IMR-90 (cell line): ENCODE measurements around the gene ARHGAP15. TPM values are rescaled to one million over a fixed set of nuclear protein-coding genes. Genes with fewer than 3 reads are reported as not detected.

Experiments
- ATAC-seq: fragments of 200-7000 bp; cut with Tn5 transposase; 2 replicates; pipeline ENCODE4 v1.9.1; 2020; ENCODE audit warnings: low read depth, mild to moderate bottlenecking, moderate library complexity
- BruUV-seq: library from RNA; stranded (reverse); fragments of 400-500 nt; replicated peaks from 2 replicates; lab custom pipeline; 2021; lab: Mats Ljungman, UMichigan
- CTCF ChIA-PET: fragments of 300-600 bp; formaldehyde crosslinking; extraction: SDS; loops from one replicate; lab custom pipeline; 2021; ENCODE audit warnings: antibody characterized with exemption; lab: Yijun Ruan, JAX
- POLR2A ChIA-PET: fragments of 300-600 bp; sonication (Branson Sonifier 250); formaldehyde crosslinking; loops from one replicate; lab custom pipeline; 2022; ENCODE audit warnings: antibody characterized with exemption; ENCODE audit not compliant: unreplicated experiment; lab: Charles Lee
- DNase-seq: peaks from one replicate; pipeline ENCODE4 v3.0.0; 2013
- H2AFZ ChIP-seq: replicated peaks from 2 replicates; pipeline ENCODE3; 2013; ENCODE audit warnings: low read length, mild to moderate bottlenecking; ENCODE audit not compliant: poor library complexity
- H2AK5ac ChIP-seq: 2 replicates; pipeline ENCODE4 v1.6.1; 2013; ENCODE audit warnings: low read depth, low read length, inconsistent platforms
- H2AK9ac ChIP-seq: replicated peaks from 2 replicates; pipeline ENCODE3; 2013; ENCODE audit warnings: mild to moderate bottlenecking, low read depth, low read length, moderate library complexity; ENCODE audit not compliant: poor library complexity
- H2BK120ac ChIP-seq: 2 replicates; pipeline ENCODE4 v1.6.1; 2013; ENCODE audit warnings: low read depth, low read length, inconsistent platforms
- H2BK15ac ChIP-seq: 3 replicates; pipeline ENCODE4 v1.6.1; 2013; ENCODE audit warnings: low read depth, low read length, inconsistent platforms
- H2BK20ac ChIP-seq: 2 replicates; pipeline ENCODE4 v1.6.1; 2013; ENCODE audit warnings: low read depth, mild to moderate bottlenecking, inconsistent platforms, low read length, moderate library complexity
- H2BK5ac ChIP-seq: 2 replicates; pipeline ENCODE4 v1.6.1; 2013; ENCODE audit warnings: mild to moderate bottlenecking, low read depth, low read length, inconsistent platforms; ENCODE audit not compliant: poor library complexity, severe bottlenecking
- H3K14ac ChIP-seq: replicated peaks from 2 replicates; pipeline ENCODE4 v1.6.1; 2013; ENCODE audit warnings: low read depth, low read length, inconsistent platforms
- H3K18ac ChIP-seq: 2 replicates; pipeline ENCODE4 v1.6.1; 2013; ENCODE audit warnings: low read depth, low read length, control low read depth
- H3K23ac ChIP-seq: 2 replicates; pipeline ENCODE4 v1.6.1; 2013; ENCODE audit warnings: low read depth, low read length, inconsistent platforms
- H3K27ac ChIP-seq: 2 replicates; pipeline ENCODE4 v1.5.1; 2013; ENCODE audit warnings: mild to moderate bottlenecking, control low read depth, low read length; ENCODE audit not compliant: insufficient read depth
- H3K27me3 ChIP-seq: 2 replicates; pipeline ENCODE4 v1.6.1; 2013; ENCODE audit warnings: low read length; ENCODE audit not compliant: control insufficient read depth, insufficient read depth
- H3K36me3 ChIP-seq: 2 replicates; pipeline ENCODE4 v1.6.1; 2013; ENCODE audit warnings: low read length, mixed read lengths; ENCODE audit not compliant: control insufficient read depth, insufficient read depth
- H3K4ac ChIP-seq: 2 replicates; pipeline ENCODE4 v1.6.1; 2013; ENCODE audit warnings: low read depth, low read length, inconsistent platforms
- H3K4me1 ChIP-seq: 2 replicates; pipeline ENCODE4 v1.6.1; 2013; ENCODE audit warnings: low read length, mixed read lengths; ENCODE audit not compliant: control insufficient read depth, insufficient read depth
- H3K4me2 ChIP-seq: 2 replicates; pipeline ENCODE4 v1.6.1; 2013; ENCODE audit warnings: low read depth, mild to moderate bottlenecking, control low read depth, low read length, moderate library complexity
- H3K4me3 ChIP-seq: 2 replicates; pipeline ENCODE4 v1.5.1; 2013; ENCODE audit warnings: low read depth, mild to moderate bottlenecking, control low read depth, low read length, moderate library complexity; ENCODE audit not compliant: insufficient read depth
- H3K56ac ChIP-seq: 2 replicates; pipeline ENCODE4 v1.6.1; 2013; ENCODE audit warnings: low read length, inconsistent platforms; ENCODE audit not compliant: insufficient read depth; ENCODE audit errors: extremely low read depth
- H3K79me1 ChIP-seq, 2 experiments: 2 replicates each; pipeline ENCODE4 v1.6.1; 2013; ENCODE audit warnings: low read length in 2 of 2, inconsistent platforms in 1 of 2, low read depth in 1 of 2
- H3K9ac ChIP-seq: 2 replicates; pipeline ENCODE4 v1.6.1; 2013; ENCODE audit warnings: low read depth, low read length, control low read depth
- H3K9me1 ChIP-seq: 2 replicates; pipeline ENCODE4 v1.6.1; 2013; ENCODE audit warnings: low read length, inconsistent platforms; ENCODE audit not compliant: insufficient read depth
- H3K9me3 ChIP-seq: 2 replicates; pipeline ENCODE4 v1.6.1; 2013; ENCODE audit warnings: low read length; ENCODE audit not compliant: control insufficient read depth, insufficient read depth
- H4K20me1 ChIP-seq: 2 replicates; pipeline ENCODE4 v1.6.1; 2013; ENCODE audit warnings: low read length, inconsistent platforms; ENCODE audit not compliant: insufficient read depth
- H4K5ac ChIP-seq: 2 replicates; pipeline ENCODE4 v1.6.1; 2013; ENCODE audit warnings: mild to moderate bottlenecking, low read depth, low read length, control low read depth
- H4K8ac ChIP-seq, 2 experiments: 2 replicates each; pipeline ENCODE4 v1.6.1; 2013; ENCODE audit warnings: low read depth in 2 of 2, low read length in 2 of 2, control low read depth in 1 of 2, inconsistent platforms in 1 of 2
- H4K91ac ChIP-seq: 2 replicates; pipeline ENCODE4 v1.6.1; 2013; ENCODE audit warnings: low read depth, low read length, inconsistent platforms; ENCODE audit not compliant: insufficient read depth
- BHLHE40 ChIP-seq: fragments of 150-350 bp; IDR thresholded peaks from 2 replicates; pipeline ENCODE4 v1.6.1; 2016; ENCODE audit warnings: mild to moderate bottlenecking, low read depth, low read length
- CEBPB ChIP-seq: IDR thresholded peaks from 2 replicates; pipeline ENCODE4 v1.6.1; 2012; ENCODE audit warnings: low read depth, low read length, improper control_type of control experiment
- CHD1 ChIP-seq: IDR thresholded peaks from 2 replicates; pipeline ENCODE4 v1.6.1; 2012; ENCODE audit warnings: low read depth, low read length, improper control_type of control experiment
- FOS ChIP-seq: fragments of 150-350 bp; IDR thresholded peaks from 2 replicates; pipeline ENCODE4 v1.6.1; 2016; ENCODE audit warnings: low read depth, low read length
- MAFK ChIP-seq: IDR thresholded peaks from 2 replicates; pipeline ENCODE4 v1.6.1; 2012; ENCODE audit warnings: low read depth, low read length, improper control_type of control experiment
- MAZ ChIP-seq: IDR thresholded peaks from 2 replicates; pipeline ENCODE4 v1.6.1; 2012; ENCODE audit warnings: low read depth, mild to moderate bottlenecking, low read length, improper control_type of control experiment, moderate library complexity, borderline replicate concordance
- MXI1 ChIP-seq: IDR thresholded peaks from 2 replicates; pipeline ENCODE4 v1.6.1; 2012; ENCODE audit warnings: low read depth, mild to moderate bottlenecking, low read length, moderate library complexity, borderline replicate concordance
- NFE2L2 ChIP-seq: fragments of 150-350 bp; IDR thresholded peaks from 2 replicates; pipeline ENCODE4 v1.6.1; 2016; ENCODE audit warnings: low read depth, mild to moderate bottlenecking, low read length
- POLR2A ChIP-seq: IDR thresholded peaks from 2 replicates; pipeline ENCODE4 v1.6.1; 2012; ENCODE audit warnings: mild to moderate bottlenecking, low read depth, low read length
- RAD21 ChIP-seq: IDR thresholded peaks from 2 replicates; pipeline ENCODE4 v1.6.1; 2012; ENCODE audit warnings: low read length, improper control_type of control experiment
- RCOR1 ChIP-seq: IDR thresholded peaks from 2 replicates; pipeline ENCODE4 v1.6.1; 2012; ENCODE audit warnings: mild to moderate bottlenecking, low read length, improper control_type of control experiment; ENCODE audit not compliant: insufficient replicate concordance
- RFX5 ChIP-seq: IDR thresholded peaks from 2 replicates; pipeline ENCODE4 v1.8.0; 2012; ENCODE audit warnings: low read depth, mild to moderate bottlenecking, low read length, moderate library complexity
- SMC3 ChIP-seq: fragments of 150-350 bp; IDR thresholded peaks from 2 replicates; pipeline ENCODE4 v1.6.1; 2016; ENCODE audit warnings: low read depth, mild to moderate bottlenecking, antibody characterized with exemption, low read length, moderate library complexity
- USF2 ChIP-seq: fragments of 150-350 bp; IDR thresholded peaks from 2 replicates; pipeline ENCODE4 v1.6.1; 2017; ENCODE audit warnings: mild to moderate bottlenecking, antibody characterized with exemption, low read length, low read depth
- WGBS, 2 experiments: methylation state at CpG; one replicate each; pipeline versions ENCODE4 v1.1.5 to v1.1.7; 2013; ENCODE audit warnings: missing lambda C conversion rate in 2 of 2; ENCODE audit not compliant: insufficient read length in 1 of 2; ENCODE audit errors: extremely low coverage in 2 of 2; 5-methylcytosine and 5-hydroxymethylcytosine counted together
- dilution Hi-C: fragments of 300-500 bp; cut with HindIII; formaldehyde crosslinking; loops from one replicate; pipeline ENCODE4 v1.14.3; 2018; ENCODE audit warnings: low sequenced_read_pairs; ENCODE audit not compliant: unreplicated experiment
- in situ Hi-C: fragments of 300-500 bp; cut with MboI; formaldehyde crosslinking; loops from 3 replicates; pipeline ENCODE4 v1.14.3; 2019; ENCODE audit warnings: low sequenced_read_pairs, inconsistent platforms, mixed read lengths
- intact Hi-C: fragments of 100-400 bp; cut with micrococcal nuclease; formaldehyde crosslinking; loops from 2 replicates; pipeline ENCODE4 v1.10.0; 2022
- polyA plus RNA-seq, 3 experiments: library from polyadenylated mRNA; depleted of rRNA; stranded (reverse); fragments of >200 nt; gene quantifications; 2 replicates each; pipeline ENCODE4 v1.2.3, GENCODE V29; 2012; ENCODE audit warnings: low replicate concordance in 1 of 3
- total RNA-seq: library from RNA; depleted of rRNA; stranded (reverse); fragments of >200 nt; gene quantifications from 2 replicates; pipeline ENCODE4 v1.2.3, GENCODE V29; 2012
- TF ChIP-seq, protein P1 (sequence below): fragments of 150-350 bp; IDR thresholded peaks from 2 replicates; pipeline ENCODE4 v1.6.1; 2016; ENCODE audit warnings: low read depth, mild to moderate bottlenecking, low read length, moderate library complexity, borderline replicate concordance
- TF ChIP-seq, protein P2 (sequence below): conservative IDR thresholded peaks from 2 replicates; pipeline ENCODE4 v1.5.1; 2012; ENCODE audit warnings: mild to moderate bottlenecking, low read depth, low read length, improper control_type of control experiment

Gene ARHGAP15
- total and polyA plus RNA-seq, 2 of the 4 experiments (the other 2 are of a cell fraction) = not detected

- Histone ChIP-seq H3K23ac (no peak overlapping the region), H2AK5ac (no peak overlapping the region), H3K4ac (no peak overlapping the region), H3K36me3 (no peaks in the 10 kb centered on the region), H3K9ac (no peak overlapping the region), H4K91ac (no peak overlapping the region), H2AFZ (no peak overlapping the region), H2AK9ac (no peak overlapping the region), H4K8ac (no peak overlapping the region), H3K27me3 (peaks cover 2% of the 10 kb centered on the region; the same call in 1 of the 2 replicates), H3K4me3 (no peak overlapping the region), H4K5ac (no peak overlapping the region), H3K18ac (no peak overlapping the region), H2BK5ac (no peak overlapping the region), H3K79me1 (no peaks in the 10 kb centered on the region), H2BK15ac (no peak overlapping the region), H3K9me3 (no peaks in the 10 kb centered on the region), H2BK20ac (no peak overlapping the region), H3K9me1 (no peaks in the 10 kb centered on the region), H3K56ac (no peak overlapping the region), H3K4me1 (no peaks in the 10 kb centered on the region), H3K14ac (no peak overlapping the region), H4K20me1 (no peaks in the 10 kb centered on the region), H3K27ac (no peak overlapping the region), H3K4me2 (no peak overlapping the region), H2BK120ac (no peak overlapping the region)
- POLR2A ChIA-PET = no interaction called here
- DNase-seq = no peak
- intact Hi-C loops = no loop called here
- CTCF ChIA-PET = no interaction called here
- no CpG with 5 or more reads among the region's 1 CpG for WGBS, 2 experiments
- BruUV-seq = no TSS peak
- dilution Hi-C loops = no loop called here
- in situ Hi-C loops = no loop called here
- no peak for ATAC-seq
- TF ChIP-seq CHD1 = no peak
- TF ChIP-seq RFX5 = no peak
- TF ChIP-seq RCOR1 = no peak
- no peak for TF ChIP-seq USF2
- no peak for TF ChIP-seq MAZ
- TF ChIP-seq, protein P1, sequence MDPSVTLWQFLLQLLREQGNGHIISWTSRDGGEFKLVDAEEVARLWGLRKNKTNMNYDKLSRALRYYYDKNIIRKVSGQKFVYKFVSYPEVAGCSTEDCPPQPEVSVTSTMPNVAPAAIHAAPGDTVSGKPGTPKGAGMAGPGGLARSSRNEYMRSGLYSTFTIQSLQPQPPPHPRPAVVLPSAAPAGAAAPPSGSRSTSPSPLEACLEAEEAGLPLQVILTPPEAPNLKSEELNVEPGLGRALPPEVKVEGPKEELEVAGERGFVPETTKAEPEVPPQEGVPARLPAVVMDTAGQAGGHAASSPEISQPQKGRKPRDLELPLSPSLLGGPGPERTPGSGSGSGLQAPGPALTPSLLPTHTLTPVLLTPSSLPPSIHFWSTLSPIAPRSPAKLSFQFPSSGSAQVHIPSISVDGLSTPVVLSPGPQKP = no peak
- TF ChIP-seq MXI1 = no peak
- no peak for TF ChIP-seq NFE2L2
- no peak for TF ChIP-seq SMC3
- TF ChIP-seq RAD21 = no peak
- TF ChIP-seq CEBPB = no peak
- TF ChIP-seq FOS = no peak
- TF ChIP-seq, protein P2, sequence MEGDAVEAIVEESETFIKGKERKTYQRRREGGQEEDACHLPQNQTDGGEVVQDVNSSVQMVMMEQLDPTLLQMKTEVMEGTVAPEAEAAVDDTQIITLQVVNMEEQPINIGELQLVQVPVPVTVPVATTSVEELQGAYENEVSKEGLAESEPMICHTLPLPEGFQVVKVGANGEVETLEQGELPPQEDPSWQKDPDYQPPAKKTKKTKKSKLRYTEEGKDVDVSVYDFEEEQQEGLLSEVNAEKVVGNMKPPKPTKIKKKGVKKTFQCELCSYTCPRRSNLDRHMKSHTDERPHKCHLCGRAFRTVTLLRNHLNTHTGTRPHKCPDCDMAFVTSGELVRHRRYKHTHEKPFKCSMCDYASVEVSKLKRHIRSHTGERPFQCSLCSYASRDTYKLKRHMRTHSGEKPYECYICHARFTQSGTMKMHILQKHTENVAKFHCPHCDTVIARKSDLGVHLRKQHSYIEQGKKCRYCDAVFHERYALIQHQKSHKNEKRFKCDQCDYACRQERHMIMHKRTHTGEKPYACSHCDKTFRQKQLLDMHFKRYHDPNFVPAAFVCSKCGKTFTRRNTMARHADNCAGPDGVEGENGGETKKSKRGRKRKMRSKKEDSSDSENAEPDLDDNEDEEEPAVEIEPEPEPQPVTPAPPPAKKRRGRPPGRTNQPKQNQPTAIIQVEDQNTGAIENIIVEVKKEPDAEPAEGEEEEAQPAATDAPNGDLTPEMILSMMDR = no peak
- TF ChIP-seq POLR2A = no peak
- no peak for TF ChIP-seq BHLHE40
- TF ChIP-seq MAFK = no peak
These were observed 164.8 kb downstream of the ARHGAP15 start for GRCh38 chr2:143294068-143294467.
